Activated T-helper 1 cell treated with anti-CD3 and anti-CD28 coated beads, Interleukin-12 subunit alpha, Interleukin-12 subunit beta, Interleukin-2, Interleukin-4 antibody, amounts not matched to agents 30 ng/mL and 10 ng/mL and 1 ng/mL, durations not matched to agents 14 hours and 24 hours and 36 hours (primary cell): Measurements from ENCODE around the gene SCGB1D1. TPM values are rescaled to one million over a fixed set of nuclear protein-coding genes. Genes with fewer than 3 reads are reported as not detected.
A peak's percentile ranks its signal among the peaks of the same experiment; 100 is the strongest.

Source experiments
- DNase-seq: peaks from one replicate; pipeline ENCODE4 v3.0.0; 2021; ENCODE audit warnings: low spot score
- H3K27ac Mint-ChIP-seq: one replicate; pipeline ENCODE4 v1.8.0; 2021; ENCODE audit warnings: mild to moderate bottlenecking, mixed read lengths
- H3K27me3 Mint-ChIP-seq: one replicate; pipeline ENCODE4 v1.8.0; 2022; ENCODE audit warnings: mild to moderate bottlenecking, moderate library complexity, mixed read lengths; ENCODE audit not compliant: insufficient read depth
- H3K36me3 Mint-ChIP-seq: one replicate; pipeline ENCODE4 v1.8.0; 2021; ENCODE audit warnings: low read depth, mixed read lengths
- H3K4me1 Mint-ChIP-seq: one replicate; pipeline ENCODE4 v1.8.0; 2021; ENCODE audit warnings: low read depth, mixed read lengths
- H3K4me3 Mint-ChIP-seq: one replicate; pipeline ENCODE4 v1.8.0; 2021; ENCODE audit warnings: mild to moderate bottlenecking, moderate library complexity, mixed read lengths
- H3K9me3 Mint-ChIP-seq: one replicate; pipeline ENCODE4 v1.8.0; 2021; ENCODE audit warnings: mixed read lengths
- intact Hi-C: fragments of 100-400 bp; cut with micrococcal nuclease; formaldehyde crosslinking; loops from one replicate; pipeline ENCODE4 v1.15.1; 2024
- total RNA-seq: library from RNA; stranded (reverse); gene quantifications from 2 replicates; pipeline ENCODE4 v1.2.3, GENCODE V29; 2022

The SCGB1D1 gene
- total RNA-seq = not detected in 2 replicates

DNA sequence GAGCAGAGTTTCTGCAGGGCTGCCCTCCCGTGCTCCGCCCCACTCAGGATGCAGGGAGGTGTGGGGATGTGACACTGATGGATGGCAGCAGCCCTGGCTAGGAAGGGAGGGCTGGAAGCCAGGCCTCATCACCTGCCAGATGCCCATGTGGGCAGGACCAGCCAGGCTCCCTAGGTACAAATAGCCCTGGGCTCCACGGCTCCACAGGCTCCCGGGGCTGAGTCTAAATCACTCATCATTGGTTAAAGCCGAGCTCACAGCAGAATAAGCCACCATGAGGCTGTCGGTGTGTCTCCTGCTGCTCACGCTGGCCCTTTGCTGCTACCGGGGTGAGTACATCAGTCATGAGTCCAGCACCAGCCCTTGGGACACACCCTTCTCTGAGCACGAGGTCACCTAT lies at the start of gene SCGB1D1:
SCGB1D1 (plus strand) TSS at position 206 of the 400 bp plus-strand sequence; CDS start at position 275, 69 bp downstream.
- Mint-ChIP-seq H3K27me3 (peaks cover 15% of the 10 kb centered on the region), H3K9me3 (no peaks in the 10 kb centered on the region)

GRCh38 chr11:62140304-62141110 lies 49.5 kb upstream of the SCGB1D1 start:
- no peak overlapping the region for H3K4me3 Mint-ChIP-seq
- intact Hi-C loops = no loop called here
- H3K27ac Mint-ChIP-seq = no peak overlapping the region
- H3K36me3 Mint-ChIP-seq = peaks cover 17% of the 10 kb centered on the region
- H3K9me3 Mint-ChIP-seq = no peaks in the 10 kb centered on the region
- H3K27me3 Mint-ChIP-seq = no peaks in the 10 kb centered on the region
- no peaks in the 10 kb centered on the region for H3K4me1 Mint-ChIP-seq
- DNase-seq = no peak

More for the DNA sequence above, at the start of gene SCGB1D1:
- Mint-ChIP-seq H3K4me3 (no peak within 1 kb of the TSS), H3K4me1 (no peaks in the 10 kb centered on the region), H3K27ac (no peak within 1 kb of the TSS), H3K36me3 (no peaks in the 10 kb centered on the region)
- no peak for DNase-seq
- intact Hi-C loops = no loop called here

DNA sequence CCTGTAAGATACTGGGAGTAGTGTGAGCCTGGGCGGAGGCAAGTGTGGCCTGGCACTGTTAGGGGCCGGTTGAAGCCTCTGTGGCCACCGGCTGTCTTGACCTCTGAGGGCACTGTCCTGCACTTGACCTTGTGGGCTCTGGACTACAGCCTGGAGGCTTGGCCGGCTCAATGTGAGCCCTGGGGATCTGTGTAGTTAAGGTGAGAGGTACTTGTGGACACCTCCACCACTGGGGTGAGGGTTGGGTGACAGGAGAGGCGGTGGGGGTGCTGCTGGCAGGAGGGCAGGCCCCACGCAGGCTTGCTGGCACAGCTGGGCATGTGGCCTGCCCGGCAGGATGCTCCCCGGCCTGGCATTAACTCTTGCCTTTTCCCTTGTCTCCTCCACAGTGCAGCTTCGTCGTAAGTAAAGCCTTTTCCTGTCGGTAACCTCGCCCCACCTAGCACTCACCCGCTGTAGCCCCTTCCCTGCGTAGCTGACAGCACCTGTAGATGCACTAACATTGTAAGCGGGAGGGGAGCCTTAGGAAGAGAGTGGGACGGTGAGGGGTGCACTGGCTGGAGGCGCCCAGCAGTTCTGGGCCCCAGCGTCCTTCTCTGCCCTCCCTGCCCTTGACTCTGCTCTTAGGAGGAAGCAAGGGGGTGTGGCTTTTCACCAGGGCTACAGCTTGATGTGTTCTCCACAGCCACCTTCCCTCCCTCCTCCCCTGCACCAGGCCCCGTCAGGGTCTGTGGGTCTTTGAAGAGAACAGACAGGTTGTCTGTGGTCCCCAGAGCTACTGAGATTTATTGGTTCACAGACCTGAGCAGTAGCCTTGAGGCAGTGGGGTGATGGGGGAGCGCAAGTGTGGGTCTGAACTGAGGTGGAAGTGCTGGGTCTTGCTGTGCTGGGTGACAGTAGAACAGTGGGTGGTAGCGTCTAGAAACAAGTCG lies 48.6 kb upstream of the SCGB1D1 start:
- H3K9me3 Mint-ChIP-seq = no peaks in the 10 kb centered on the region
- H3K27ac Mint-ChIP-seq = no peak overlapping the region
- no peaks in the 10 kb centered on the region for H3K4me1 Mint-ChIP-seq
- no peak for DNase-seq
- peaks cover 20% of the 10 kb centered on the region for H3K36me3 Mint-ChIP-seq
- no peaks in the 10 kb centered on the region for H3K27me3 Mint-ChIP-seq
- intact Hi-C loops = no loop called here
- no peak overlapping the region for H3K4me3 Mint-ChIP-seq

- Mint-ChIP-seq H3K9me3 (no peaks in the 10 kb centered on the region), H3K36me3 (peaks cover 20% of the 10 kb centered on the region), H3K4me1 (no peaks in the 10 kb centered on the region), H3K4me3 (no peak overlapping the region), H3K27ac (no peak overlapping the region), H3K27me3 (no peaks in the 10 kb centered on the region)
- intact Hi-C loops = no loop called here
- no peak for DNase-seq
These were observed 48.0 kb upstream of the SCGB1D1 start for GRCh38 chr11:62142043-62142375.

GRCh38 chr11:62142921-62143320 lies 47.1 kb upstream of the SCGB1D1 start:
- Mint-ChIP-seq H3K27me3 (no peaks in the 10 kb centered on the region), H3K36me3 (peaks cover 29% of the 10 kb centered on the region), H3K4me1 (no peaks in the 10 kb centered on the region), H3K4me3 (no peak overlapping the region), H3K27ac (peak overlapping the region; percentile 19), H3K9me3 (no peaks in the 10 kb centered on the region)
- intact Hi-C loops = no loop called here
- DNase-seq = no peak

GRCh38 chr11:62143727-62144126 lies 46.3 kb upstream of the SCGB1D1 start:
- H3K27me3 Mint-ChIP-seq = no peaks in the 10 kb centered on the region
- intact Hi-C loops = no loop called here
- no peak overlapping the region for H3K27ac Mint-ChIP-seq
- peaks cover 31% of the 10 kb centered on the region for H3K36me3 Mint-ChIP-seq
- H3K4me3 Mint-ChIP-seq = no peak overlapping the region
- no peak for DNase-seq
- H3K4me1 Mint-ChIP-seq = no peaks in the 10 kb centered on the region
- no peaks in the 10 kb centered on the region for H3K9me3 Mint-ChIP-seq

DNA sequence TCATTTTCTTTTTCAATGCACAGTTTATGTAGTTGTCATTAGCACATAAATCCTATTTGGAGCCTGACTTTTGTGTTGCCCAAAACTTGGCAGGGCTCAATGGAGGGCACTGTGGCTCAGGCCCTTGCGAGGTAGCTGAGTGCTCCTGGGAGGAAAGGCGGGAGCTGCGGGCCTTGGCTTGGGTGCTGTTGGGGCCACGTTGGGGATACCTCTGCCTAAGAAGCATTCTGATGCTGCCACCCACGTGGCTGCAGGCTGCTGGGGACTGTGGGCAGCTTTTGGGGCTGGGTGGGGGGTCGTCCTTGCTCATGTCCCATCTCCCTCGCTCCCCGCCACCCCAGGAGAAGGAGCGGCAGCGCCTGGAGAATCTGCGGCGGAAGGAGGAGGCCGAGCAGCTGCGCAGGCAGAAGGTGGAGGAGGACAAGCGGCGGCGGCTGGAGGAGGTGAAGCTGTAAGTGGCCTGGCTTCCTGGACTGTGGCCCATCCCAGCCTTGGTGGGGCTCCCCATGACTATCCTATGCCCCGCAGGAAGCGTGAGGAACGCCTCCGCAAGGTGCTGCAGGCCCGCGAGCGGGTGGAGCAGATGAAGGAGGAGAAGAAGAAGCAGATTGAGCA lies 45.3 kb upstream of the SCGB1D1 start:
- DNase-seq = no peak
- Mint-ChIP-seq H3K36me3 (peaks cover 35% of the 10 kb centered on the region), H3K4me1 (no peaks in the 10 kb centered on the region), H3K27me3 (no peaks in the 10 kb centered on the region), H3K27ac (no peak overlapping the region), H3K9me3 (no peaks in the 10 kb centered on the region), H3K4me3 (no peak overlapping the region)
- intact Hi-C loops = no loop called here

GRCh38 chr11:62145261-62145871 lies 44.6 kb upstream of the SCGB1D1 start:
- H3K4me3 Mint-ChIP-seq = no peak overlapping the region
- intact Hi-C loops = no loop called here
- no peaks in the 10 kb centered on the region for H3K27me3 Mint-ChIP-seq
- H3K9me3 Mint-ChIP-seq = no peaks in the 10 kb centered on the region
- peaks cover 37% of the 10 kb centered on the region for H3K36me3 Mint-ChIP-seq
- H3K27ac Mint-ChIP-seq = no peak overlapping the region
- no peaks in the 10 kb centered on the region for H3K4me1 Mint-ChIP-seq
- no peak for DNase-seq

GRCh38 chr11:62146476-62147200 lies 43.4 kb upstream of the SCGB1D1 start:
- H3K27me3 Mint-ChIP-seq = no peaks in the 10 kb centered on the region
- H3K4me3 Mint-ChIP-seq = no peak overlapping the region
- H3K4me1 Mint-ChIP-seq = no peaks in the 10 kb centered on the region
- no peaks in the 10 kb centered on the region for H3K9me3 Mint-ChIP-seq
- no peak overlapping the region for H3K27ac Mint-ChIP-seq
- no peak for DNase-seq
- peaks cover 44% of the 10 kb centered on the region for H3K36me3 Mint-ChIP-seq
- intact Hi-C loops = no loop called here

GRCh38 chr11:62147545-62147944 lies 42.5 kb upstream of the SCGB1D1 start:
- no peaks in the 10 kb centered on the region for H3K27me3 Mint-ChIP-seq
- DNase-seq = no peak
- no peaks in the 10 kb centered on the region for H3K4me1 Mint-ChIP-seq
- no peaks in the 10 kb centered on the region for H3K9me3 Mint-ChIP-seq
- H3K27ac Mint-ChIP-seq = no peak overlapping the region
- H3K4me3 Mint-ChIP-seq = no peak overlapping the region
- intact Hi-C loops = no loop called here
- peaks cover 46% of the 10 kb centered on the region for H3K36me3 Mint-ChIP-seq

- Mint-ChIP-seq H3K36me3 (peaks cover 45% of the 10 kb centered on the region), H3K4me1 (no peaks in the 10 kb centered on the region), H3K27me3 (no peaks in the 10 kb centered on the region)
These were observed 41.6 kb upstream of the SCGB1D1 start for GRCh38 chr11:62148271-62148980.

More at GRCh38 chr11:62148271-62148980, 41.6 kb upstream of the SCGB1D1 start:
- Mint-ChIP-seq H3K27ac (no peak overlapping the region), H3K9me3 (no peaks in the 10 kb centered on the region), H3K4me3 (no peak overlapping the region)
- intact Hi-C loops = no loop called here
- DNase-seq = no peak
